ENCODE measurements around the gene MDFI. TPM values are rescaled to one million over a fixed set of nuclear protein-coding genes. Genes with fewer than 3 reads are reported as not detected.

The MDFI gene
- total and polyA plus RNA-seq, 2 experiments from 2014 or later: 2.8 to 51.4 TPM

DNA sequence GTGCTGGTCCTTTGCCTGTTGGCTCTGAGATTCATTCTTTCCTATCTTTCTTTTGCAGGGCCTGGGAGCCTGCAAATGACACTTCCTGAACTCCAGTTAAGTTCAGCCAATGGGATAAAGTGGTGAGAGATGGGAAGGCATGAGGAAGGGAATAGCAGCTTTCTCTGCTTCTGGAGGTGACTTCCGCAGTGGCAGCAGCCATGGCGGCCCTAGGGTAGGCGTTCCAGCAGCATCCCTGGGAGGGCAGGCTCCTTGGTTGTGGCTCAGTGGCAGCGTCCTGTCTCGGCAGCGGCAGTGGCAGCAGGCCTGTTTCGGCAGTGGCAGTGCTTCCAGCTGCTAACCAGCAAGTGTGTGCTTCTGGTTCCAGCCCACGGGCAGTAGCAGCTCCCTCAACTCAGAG lies 7.3 kb upstream of the MDFI start:
- H3K9me2 ChIP-seq (ENCODE audit: insufficient read depth): no peaks in the 10 kb centered on the region
- H3K27ac ChIP-seq (ENCODE audit: low read depth): no peak overlapping the region
- H3K36me3 Mint-ChIP-seq (ENCODE audit: low read depth): no peaks in the 10 kb centered on the region
- TF ChIP-seq POLR2AphosphoS5 (IDR thresholded peaks at IDR 0.05; ENCODE audit: low read depth) (no peak), NANOG (IDR thresholded peaks at IDR 0.05; ENCODE audit: borderline replicate concordance) (no peak), STAT1 (IDR thresholded peaks at IDR 0.05; ENCODE audit: unreplicated experiment) (no peak), CREB1 (CRISPR knock-in tag; IDR thresholded peaks at IDR 0.05; ENCODE audit: low read depth) (no peak), EZH2 (IDR thresholded peaks at IDR 0.05; ENCODE audit: low read depth, unreplicated experiment) (no peak), EZH2phosphoT487 (IDR thresholded peaks at IDR 0.05; ENCODE audit: unreplicated experiment) (no peak), ZNF114 (CRISPR knock-in tag; IDR thresholded peaks at IDR 0.05) (no peak)
- H3K9me3 Mint-ChIP-seq: no peaks in the 10 kb centered on the region
- no peak overlapping the region for H3K27ac Mint-ChIP-seq
- H3K36me3 ChIP-seq (ENCODE audit: insufficient read depth): no peaks in the 10 kb centered on the region
- peaks cover 16% of the 10 kb centered on the region for H3K4me1 Mint-ChIP-seq
- no peaks in the 10 kb centered on the region for H4K20me1 ChIP-seq (replicated peaks; ENCODE audit: insufficient read depth)
- H3F3A ChIP-seq (replicated peaks; ENCODE audit: low read depth): 0 out of 2 replicates have a peak, but pooled peaks cover 3% of the 10 kb centered on the region
- no peak overlapping the region for H3K4me3 ChIP-seq
- H3K4me2 ChIP-seq: no peak overlapping the region
- H3K79me2 ChIP-seq (replicated peaks; ENCODE audit: insufficient read depth): no peaks in the 10 kb centered on the region
- peaks cover 21% of the 10 kb centered on the region for H3K27me3 Mint-ChIP-seq (ENCODE audit: insufficient read depth, low read depth, poor library complexity)
- peaks cover 20% of the 10 kb centered on the region for H3K27me3 ChIP-seq (ENCODE audit: insufficient read depth)
- no peak for DNase-seq (ENCODE audit: low spot score)
- ATAC-seq: peak; percentile 26
- H2AFZ ChIP-seq: peak overlapping the region; percentile 84; the same call in 1 of the 2 replicates
- H3K4me1 ChIP-seq (ENCODE audit: insufficient read depth): peaks cover 15% of the 10 kb centered on the region; the same call in 1 of the 2 replicates
- no peak overlapping the region for H3K4me3 Mint-ChIP-seq

DNA sequence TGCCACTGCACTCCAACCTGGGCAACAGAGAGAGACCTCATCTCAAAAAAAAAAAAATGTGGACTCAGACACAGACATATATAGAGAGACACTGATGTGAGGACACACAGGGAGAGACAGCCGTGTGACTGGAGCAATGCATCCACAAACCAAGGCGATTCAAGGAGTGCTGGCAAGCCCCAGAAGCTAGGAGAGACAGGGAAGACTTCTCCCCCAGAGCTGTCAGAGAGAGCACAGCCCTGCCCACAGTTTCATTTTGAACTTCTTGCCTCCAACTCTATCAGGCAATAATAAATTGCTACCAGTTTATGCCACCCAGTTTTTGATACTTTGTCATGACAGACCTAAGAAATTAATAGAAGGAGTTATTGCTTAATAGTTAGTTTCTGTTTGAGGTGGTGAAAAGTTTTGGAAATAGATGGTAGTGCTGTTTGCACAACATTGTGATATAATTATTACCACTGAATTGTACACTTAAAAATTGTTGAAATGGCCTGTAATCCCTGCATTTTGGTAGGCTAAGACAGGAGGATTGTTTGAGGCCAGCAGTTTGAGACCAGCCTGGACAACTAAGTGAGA lies 5.1 kb upstream of the MDFI start:
- Histone ChIP-seq H4K20me1 (replicated peaks; ENCODE audit: insufficient read depth) (no peaks in the 10 kb centered on the region), H3K27ac (ENCODE audit: low read depth) (no peak overlapping the region), H3K9me2 (ENCODE audit: insufficient read depth) (no peaks in the 10 kb centered on the region), H3F3A (replicated peaks; ENCODE audit: low read depth) (0 out of 2 replicates have a peak, but pooled peaks cover 9% of the 10 kb centered on the region), H3K4me1 (ENCODE audit: insufficient read depth) (peaks cover 23% of the 10 kb centered on the region), H3K36me3 (ENCODE audit: insufficient read depth) (no peaks in the 10 kb centered on the region), H3K4me3 (no peak overlapping the region), H3K4me2 (no peak overlapping the region), H3K27me3 (ENCODE audit: insufficient read depth) (peaks cover 41% of the 10 kb centered on the region), H3K79me2 (replicated peaks; ENCODE audit: insufficient read depth) (no peaks in the 10 kb centered on the region), H2AFZ (no peak overlapping the region)
- ATAC-seq (no peak), DNase-seq (ENCODE audit: low spot score) (no peak)
- Mint-ChIP-seq H3K9me3 (no peaks in the 10 kb centered on the region; the same call in 2 of the 3 replicates), H3K4me1 (peaks cover 23% of the 10 kb centered on the region), H3K27me3 (ENCODE audit: insufficient read depth, low read depth, poor library complexity) (peaks cover 35% of the 10 kb centered on the region), H3K4me3 (no peak overlapping the region), H3K36me3 (ENCODE audit: low read depth) (no peaks in the 10 kb centered on the region), H3K27ac (no peak overlapping the region)
- TF ChIP-seq STAT1 (IDR thresholded peaks at IDR 0.05; ENCODE audit: unreplicated experiment): no peak

DNA sequence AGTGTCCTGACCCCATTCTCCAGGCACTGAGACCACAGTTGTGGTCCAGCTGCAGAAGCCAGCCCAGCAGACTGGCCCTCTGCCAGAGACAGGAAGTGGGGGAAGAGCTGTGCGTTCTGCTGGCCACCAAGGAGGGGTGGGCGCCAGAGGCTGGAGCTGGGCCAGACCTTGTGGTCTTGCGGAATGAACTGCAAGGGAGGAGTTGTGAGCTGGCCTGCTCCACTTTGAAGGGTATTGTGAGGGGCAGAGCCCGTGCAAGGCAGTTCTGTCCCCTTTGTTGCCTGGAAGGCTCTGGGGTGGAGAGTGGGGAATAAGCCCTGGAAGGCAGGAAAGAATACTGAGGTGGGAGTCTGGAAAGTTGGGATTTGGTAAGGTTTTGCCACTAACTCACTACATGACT lies 3.6 kb upstream of the MDFI start:
- H4K20me1 ChIP-seq (replicated peaks; ENCODE audit: insufficient read depth): no peaks in the 10 kb centered on the region
- no peak overlapping the region for H3K27ac Mint-ChIP-seq
- H3K36me3 Mint-ChIP-seq (ENCODE audit: low read depth): no peaks in the 10 kb centered on the region
- H3K4me3 Mint-ChIP-seq: no peak overlapping the region
- peaks cover 28% of the 10 kb centered on the region for H3K4me1 ChIP-seq (ENCODE audit: insufficient read depth)
- 0 out of 2 replicates have a peak, but pooled peaks cover 9% of the 10 kb centered on the region for H3F3A ChIP-seq (replicated peaks; ENCODE audit: low read depth)
- H3K4me1 Mint-ChIP-seq: peaks cover 29% of the 10 kb centered on the region
- DNase-seq (ENCODE audit: low spot score) (peak; percentile 31), ATAC-seq (no peak)
- no peak overlapping the region for H3K4me3 ChIP-seq
- peak overlapping the region; percentile 43; the same call in 1 of the 2 replicates for H3K4me2 ChIP-seq
- no peak overlapping the region for H3K27ac ChIP-seq (ENCODE audit: low read depth)
- 0 out of 2 replicates have a peak overlapping the region, but pooled peaks have one; percentile 32 for H2AFZ ChIP-seq
- peaks cover 50% of the 10 kb centered on the region for H3K27me3 ChIP-seq (ENCODE audit: insufficient read depth)
- no peaks in the 10 kb centered on the region for H3K79me2 ChIP-seq (replicated peaks; ENCODE audit: insufficient read depth)
- peaks cover 45% of the 10 kb centered on the region for H3K27me3 Mint-ChIP-seq (ENCODE audit: insufficient read depth, low read depth, poor library complexity)
- H3K36me3 ChIP-seq (ENCODE audit: insufficient read depth): no peaks in the 10 kb centered on the region
- no peaks in the 10 kb centered on the region for H3K9me2 ChIP-seq (ENCODE audit: insufficient read depth)
- no peaks in the 10 kb centered on the region; the same call in 2 of the 3 replicates for H3K9me3 Mint-ChIP-seq
- TF ChIP-seq EZH2 (IDR thresholded peaks at IDR 0.05; ENCODE audit: low read depth, unreplicated experiment) (no peak), REST (IDR thresholded peaks at IDR 0.05; ENCODE audit: unreplicated experiment) (no peak), EZH2phosphoT487 (IDR thresholded peaks at IDR 0.05; ENCODE audit: unreplicated experiment) (no peak), JUNB (IDR thresholded peaks at IDR 0.05; ENCODE audit: unreplicated experiment) (no peak)
- TF ChIP-seq, protein P1, sequence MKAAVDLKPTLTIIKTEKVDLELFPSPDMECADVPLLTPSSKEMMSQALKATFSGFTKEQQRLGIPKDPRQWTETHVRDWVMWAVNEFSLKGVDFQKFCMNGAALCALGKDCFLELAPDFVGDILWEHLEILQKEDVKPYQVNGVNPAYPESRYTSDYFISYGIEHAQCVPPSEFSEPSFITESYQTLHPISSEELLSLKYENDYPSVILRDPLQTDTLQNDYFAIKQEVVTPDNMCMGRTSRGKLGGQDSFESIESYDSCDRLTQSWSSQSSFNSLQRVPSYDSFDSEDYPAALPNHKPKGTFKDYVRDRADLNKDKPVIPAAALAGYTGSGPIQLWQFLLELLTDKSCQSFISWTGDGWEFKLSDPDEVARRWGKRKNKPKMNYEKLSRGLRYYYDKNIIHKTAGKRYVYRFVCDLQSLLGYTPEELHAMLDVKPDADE (IDR thresholded peaks at IDR 0.05): no peak
